ENCODE measurements around the gene MAGI2.

MAGI2 gene

DNA sequence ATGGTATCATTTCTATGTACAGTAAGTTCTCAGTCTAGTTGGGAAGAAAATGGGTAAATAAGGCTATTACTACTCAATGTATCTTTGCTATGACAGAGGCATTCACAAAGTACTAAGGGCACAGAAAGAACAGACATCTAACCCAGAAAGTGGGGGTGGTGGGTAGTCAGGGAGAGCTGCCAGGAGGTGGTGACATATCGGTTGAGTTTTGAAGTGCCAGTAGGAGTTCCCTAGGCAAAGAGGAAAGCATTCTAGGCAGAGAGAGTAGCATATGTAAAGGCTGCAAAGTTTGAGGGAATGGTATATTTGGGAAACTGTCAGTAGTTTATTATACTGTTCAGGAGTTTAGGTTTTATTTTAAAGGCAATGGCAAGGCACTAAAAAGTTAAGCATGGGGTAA lies 1372.1 kb downstream of the MAGI2 start:
- DNase-seq (ENCODE audit: low read depth) = no peak

DNA sequence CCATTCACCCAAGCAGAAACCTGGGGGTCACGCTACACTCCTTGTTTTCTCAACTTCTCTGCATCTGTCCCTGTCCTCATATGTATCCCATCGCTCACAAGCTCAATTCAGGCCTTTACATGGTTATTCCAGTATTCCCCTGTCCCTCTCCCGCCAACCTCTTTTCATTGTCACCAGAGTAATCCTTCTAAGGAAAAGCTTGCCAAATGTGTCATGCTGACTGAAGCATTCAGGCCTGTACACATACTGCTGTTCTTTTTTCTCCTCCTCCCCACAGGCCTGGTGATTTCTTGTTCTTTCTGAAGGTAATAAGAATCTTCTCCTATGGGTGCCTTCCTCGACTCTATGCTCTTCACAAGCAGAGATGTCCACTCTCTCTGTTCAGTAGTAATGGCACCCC lies 1372.7 kb downstream of the MAGI2 start:
- no peak for DNase-seq (ENCODE audit: low read depth)

DNA sequence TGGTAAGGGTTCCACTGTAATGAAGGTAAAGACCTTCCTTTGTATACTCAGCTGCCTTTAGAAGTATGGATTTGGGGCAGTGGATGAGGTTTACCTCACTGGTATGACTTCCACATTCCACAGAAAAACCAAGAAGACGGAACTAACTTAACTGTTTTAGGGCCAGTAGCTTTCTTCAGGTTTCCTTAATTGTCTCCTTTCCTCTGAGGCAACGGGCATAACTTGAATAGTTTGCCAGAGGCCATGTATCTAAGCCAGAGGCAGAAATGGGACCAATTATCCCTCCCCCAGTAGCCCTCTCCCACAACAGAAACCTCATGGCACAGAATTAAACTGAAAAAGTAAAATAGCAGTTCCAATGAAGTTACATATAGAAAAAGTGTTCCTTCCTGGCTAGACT lies 1373.2 kb downstream of the MAGI2 start:
- DNase-seq (ENCODE audit: low read depth) = no peak

- no peak for DNase-seq (ENCODE audit: low read depth)
Observed at GRCh38 chr7:78074713-78075112, 1378.8 kb downstream of the MAGI2 start.

- DNase-seq (ENCODE audit: low read depth) = no peak
Observed at GRCh38 chr7:78073609-78074382, 1379.7 kb downstream of the MAGI2 start.

GRCh38 chr7:78072201-78072590 lies 1381.3 kb downstream of the MAGI2 start:
- no peak for DNase-seq (ENCODE audit: low read depth)

DNA sequence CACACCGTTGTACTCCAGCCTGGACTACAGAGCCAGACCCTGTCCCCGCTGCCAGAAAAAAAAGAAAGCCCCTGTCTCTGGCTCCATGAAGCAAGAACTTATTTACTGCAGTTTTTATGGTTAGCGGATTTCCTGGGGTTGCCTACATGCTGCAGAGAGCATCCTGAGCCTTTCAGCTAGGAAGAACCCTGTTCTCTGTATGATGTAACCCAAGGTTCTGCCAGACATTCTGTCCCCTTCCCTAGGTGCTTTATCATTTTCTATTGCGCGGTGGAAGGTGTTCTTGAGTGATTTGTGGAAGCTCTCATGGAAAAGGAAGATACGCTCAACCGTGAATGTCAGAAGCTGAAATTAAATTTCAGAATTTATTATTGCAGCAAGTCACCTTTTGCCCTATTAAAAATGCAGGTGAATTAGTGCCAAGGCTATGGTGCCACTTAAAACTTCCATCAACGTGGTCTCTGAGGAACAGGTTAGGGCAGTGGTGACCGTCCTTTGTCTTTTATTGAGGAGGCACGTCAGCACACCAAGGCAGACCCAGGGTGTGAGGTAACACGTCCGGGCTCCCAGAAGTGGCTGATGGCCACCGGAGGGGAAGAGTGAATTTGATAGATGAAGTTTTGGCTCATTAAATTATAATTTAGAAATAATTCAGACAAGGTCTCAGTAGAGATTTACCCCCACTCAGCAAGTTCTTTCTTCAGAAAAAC lies 1381.8 kb downstream of the MAGI2 start:
- DNase-seq (ENCODE audit: low read depth) = no peak

DNA sequence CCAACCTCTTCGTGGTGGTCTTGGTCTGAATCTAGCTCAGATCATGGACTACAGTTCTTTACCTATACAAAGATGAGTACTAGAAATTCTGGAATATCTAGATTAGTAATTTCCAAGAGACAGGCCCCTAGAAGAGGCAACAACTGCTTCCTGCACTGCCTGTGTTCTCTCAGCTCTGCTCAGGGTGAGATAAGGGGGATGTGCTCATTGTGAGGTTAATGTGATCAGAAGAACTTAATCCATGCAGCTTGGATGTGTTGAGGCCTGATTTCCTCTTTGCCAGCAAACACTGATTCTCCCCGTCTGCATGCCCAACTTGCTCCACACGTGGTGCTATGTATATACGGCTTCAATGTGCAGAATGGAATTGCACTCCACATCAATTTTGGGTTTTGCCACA lies 1386.9 kb downstream of the MAGI2 start:
- no peak for DNase-seq (ENCODE audit: low read depth)

- DNase-seq (ENCODE audit: low read depth) = no peak
Observed at GRCh38 chr7:78063758-78064157, 1389.7 kb downstream of the MAGI2 start.

DNA sequence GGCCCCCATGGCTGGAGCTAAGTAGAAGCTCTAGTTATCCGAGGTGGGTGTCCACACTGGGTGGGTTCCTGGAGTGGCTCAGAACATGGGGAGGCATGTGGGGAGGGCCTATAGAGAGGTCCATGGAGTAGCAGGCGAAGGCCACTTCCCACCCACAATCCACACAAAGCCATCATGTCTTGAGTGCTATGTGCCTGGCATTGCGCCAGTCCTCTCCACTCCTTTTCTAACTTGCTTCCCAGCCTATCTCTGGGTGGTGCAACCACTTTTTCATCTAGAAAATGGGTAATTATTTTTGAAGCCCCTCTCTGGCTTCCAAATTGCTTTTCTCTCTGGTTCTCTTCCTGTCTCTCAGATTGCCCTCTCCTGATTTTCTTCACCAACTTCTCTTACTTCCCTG lies 1391.3 kb downstream of the MAGI2 start:
- no peak for DNase-seq (ENCODE audit: low read depth)

DNA sequence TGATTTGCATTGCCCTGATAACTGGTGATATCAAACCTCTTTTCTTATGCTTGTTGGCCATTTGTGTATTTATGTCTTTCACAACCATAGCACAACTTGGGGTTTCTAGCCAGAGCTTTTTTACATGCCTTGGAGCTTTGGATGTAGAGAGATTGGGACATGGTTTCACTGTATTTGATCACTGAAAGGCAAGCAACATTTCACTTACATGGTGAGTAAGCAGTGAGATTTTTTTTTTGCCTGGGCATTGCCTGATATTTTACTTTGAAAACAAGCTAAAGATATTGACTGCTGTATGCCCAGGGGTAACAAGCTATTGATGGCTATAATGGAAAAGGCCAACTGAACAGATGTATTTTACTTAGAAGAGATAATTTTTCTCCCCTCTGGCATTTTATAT lies 1395.9 kb downstream of the MAGI2 start:
- no peak for DNase-seq (ENCODE audit: low read depth)

DNA sequence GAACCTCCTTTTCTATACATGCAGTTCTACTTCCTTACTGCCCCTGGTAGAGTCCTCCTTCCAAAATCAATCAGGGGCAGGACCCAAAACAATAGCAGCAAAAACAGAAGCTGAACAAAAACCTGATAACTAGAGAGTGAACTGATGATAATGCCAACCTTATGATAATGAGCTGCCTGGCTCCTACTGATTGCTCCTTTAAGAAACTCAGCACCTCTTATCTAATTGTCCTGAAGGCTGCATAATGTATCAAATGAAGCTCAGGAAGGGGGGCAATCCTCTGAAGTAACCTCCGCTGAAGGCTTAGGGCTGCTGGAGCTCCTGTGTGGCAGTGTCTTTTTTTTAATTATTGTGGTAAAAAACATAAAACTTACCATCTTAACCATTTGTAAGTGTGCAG lies 1397.9 kb downstream of the MAGI2 start:
- no peak for DNase-seq (ENCODE audit: low read depth)

- DNase-seq (ENCODE audit: low read depth) = no peak
Observed at GRCh38 chr7:78055001-78055573, 1398.4 kb downstream of the MAGI2 start.

DNA sequence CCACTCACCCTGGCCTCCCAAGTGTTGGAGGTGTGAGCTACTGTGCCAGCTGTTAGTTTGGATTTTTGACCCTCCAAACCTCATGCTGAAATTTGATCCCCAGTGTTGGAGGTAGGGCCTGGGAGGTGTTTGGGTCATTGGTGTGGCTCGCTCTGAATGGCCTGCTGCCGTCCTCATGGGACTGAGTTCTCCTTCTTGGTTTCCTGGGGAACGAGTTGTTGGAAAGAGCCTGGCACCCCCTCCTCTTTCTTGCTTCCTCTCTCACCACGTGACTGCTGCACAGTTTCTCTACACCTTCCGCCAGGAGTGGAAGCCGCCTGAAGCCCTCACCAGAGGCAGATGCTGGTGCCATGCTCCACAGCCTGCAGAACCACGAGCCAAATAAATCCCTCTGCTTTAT lies 1401.4 kb downstream of the MAGI2 start:
- DNase-seq (ENCODE audit: low read depth) = no peak

- no peak for DNase-seq (ENCODE audit: low read depth)
Observed at GRCh38 chr7:78047800-78048199, 1405.7 kb downstream of the MAGI2 start.

DNA sequence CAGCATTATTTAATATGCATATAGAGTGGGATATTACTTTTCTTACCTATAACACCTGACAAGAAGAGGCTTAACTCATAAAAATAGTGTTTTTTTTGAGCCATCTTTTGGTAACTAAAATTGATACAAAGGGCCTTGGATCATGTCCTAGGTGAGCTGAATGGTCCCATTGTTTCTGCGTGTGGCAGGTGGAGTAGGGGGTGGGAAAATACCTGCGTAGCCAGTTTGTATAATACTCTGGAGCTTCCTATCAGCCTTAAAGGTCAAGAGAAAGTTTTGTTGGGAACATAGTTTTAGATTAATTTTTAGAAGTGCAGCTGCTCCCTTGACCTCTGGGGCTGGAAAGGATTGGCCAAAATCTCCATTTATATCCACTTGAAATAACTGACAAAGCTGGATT lies 1410.3 kb downstream of the MAGI2 start:
- DNase-seq (ENCODE audit: low read depth) = no peak

DNA sequence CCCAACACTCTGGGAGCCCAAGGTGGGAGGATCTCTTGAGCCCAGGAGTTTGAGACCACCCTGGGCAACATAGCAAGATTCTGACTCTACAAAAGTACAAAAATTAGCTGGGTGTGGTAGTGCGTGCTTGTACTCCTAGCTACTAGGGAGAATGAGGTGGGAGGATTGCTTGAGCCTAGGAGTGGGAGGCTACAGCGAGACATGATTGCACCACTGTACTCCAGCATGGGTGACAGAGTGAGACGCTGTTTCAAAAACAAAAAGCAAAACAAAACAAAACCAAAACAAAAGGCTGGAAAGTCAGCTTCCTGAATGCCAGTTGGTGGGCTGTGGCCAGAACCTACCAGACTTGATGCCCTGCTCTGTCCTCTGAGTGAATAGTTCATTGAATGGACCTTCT lies 1412.0 kb downstream of the MAGI2 start:
- no peak for DNase-seq (ENCODE audit: low read depth)

DNA sequence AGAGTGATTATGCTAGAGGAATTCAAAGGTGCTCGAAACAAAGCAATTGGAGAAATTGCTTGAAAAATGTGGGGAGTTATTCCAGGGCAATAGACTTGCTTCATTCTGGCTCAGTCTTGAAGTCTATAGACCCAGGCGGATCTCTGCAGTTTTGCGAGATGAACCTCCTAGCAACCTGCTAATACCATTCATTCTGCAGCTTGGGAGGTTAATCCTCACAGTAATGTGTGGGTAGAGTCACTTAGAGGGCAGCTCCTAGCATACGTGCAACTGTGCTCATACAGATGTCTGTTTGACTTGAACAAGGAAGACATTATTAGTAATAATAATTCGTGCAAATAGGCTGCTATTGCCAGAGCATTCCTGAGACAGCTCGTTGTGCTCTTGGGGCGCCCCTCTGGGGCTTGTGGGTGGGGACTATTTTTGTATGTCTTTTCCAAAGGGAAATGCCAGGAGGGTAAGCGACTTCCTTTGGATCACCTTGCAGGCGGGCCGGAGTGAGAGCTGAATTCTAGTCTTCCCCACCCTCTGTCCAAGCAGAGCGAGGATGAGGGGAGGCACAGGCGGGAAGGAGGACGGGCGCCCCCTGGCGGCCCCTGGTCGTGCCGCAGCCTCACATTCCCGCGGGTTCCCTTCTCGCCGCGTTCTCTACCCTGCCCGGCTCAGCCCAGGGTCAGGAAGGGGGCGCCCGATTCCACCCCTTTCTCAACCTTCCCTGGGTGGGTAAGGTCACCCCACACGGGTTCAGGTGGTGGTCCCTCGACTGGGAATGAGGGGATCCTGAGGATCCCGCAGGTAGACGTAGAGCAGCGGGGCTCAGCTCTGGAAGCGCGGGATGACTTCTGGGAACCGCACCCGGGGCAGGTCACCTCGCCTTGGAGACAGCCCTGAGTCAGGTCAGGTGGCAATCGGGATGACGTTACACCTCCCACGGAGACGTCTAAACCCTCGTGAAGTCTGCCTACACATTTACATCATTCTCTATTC lies 1413.4 kb downstream of the MAGI2 start:
- DNase-seq (ENCODE audit: low read depth) = no peak

GRCh38 chr7:78038465-78039080 lies 1414.9 kb downstream of the MAGI2 start:
- no peak for DNase-seq (ENCODE audit: low read depth)

DNA sequence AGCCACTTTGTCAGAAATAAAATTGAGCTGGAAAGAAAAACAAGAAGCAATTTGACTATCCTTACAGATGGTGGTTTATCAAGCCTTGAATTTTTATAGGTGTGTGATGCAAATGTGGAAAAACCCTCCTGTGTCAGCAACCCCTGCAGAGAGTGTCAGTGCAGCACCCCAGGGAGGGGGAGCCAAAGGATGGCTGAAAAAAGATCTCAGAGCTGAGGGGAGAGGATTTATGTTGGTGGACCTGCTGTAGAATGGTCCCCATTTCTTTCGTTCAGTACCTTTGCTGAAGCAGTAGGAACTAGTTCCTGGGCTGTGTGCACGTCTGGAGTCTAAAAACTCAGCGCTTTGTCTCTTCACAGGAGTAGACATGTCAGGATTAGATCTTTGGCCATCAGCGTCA lies 1415.9 kb downstream of the MAGI2 start:
- no peak for DNase-seq (ENCODE audit: low read depth)

GRCh38 chr7:78033410-78033809 lies 1420.1 kb downstream of the MAGI2 start:
- no peak for DNase-seq (ENCODE audit: low read depth)

DNA sequence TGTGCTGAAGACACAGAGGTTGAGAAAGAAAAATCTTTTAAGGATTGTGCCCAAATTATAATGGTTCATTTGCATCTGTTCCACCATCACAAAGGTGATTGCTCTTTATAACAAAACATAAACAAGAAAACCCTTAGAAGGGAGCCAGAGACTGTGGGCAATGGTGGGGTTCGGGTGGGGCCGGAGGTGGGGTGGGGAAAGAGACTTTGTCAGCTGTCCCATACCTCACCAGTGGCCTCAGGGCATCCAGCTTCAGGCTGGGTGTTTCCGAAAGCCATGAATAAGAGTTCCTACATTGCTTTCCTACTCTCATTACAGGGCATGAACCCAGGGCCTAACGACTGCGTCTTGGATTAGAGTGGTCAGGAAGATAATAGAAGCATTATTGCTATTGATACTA lies 1427.0 kb downstream of the MAGI2 start:
- no peak for DNase-seq (ENCODE audit: low read depth)
